Gastrocnemius medialis (tissue), 4 donors: ENCODE results near the gene TEP1.

Experiments
- CTCF ChIP-seq, 5 experiments: fragments of 450-650 bp in 3 of 5; fragments of 200-600 bp in 2 of 5; sonication (generic) in 2 of 5; IDR thresholded peaks in 4 of 5; conservative IDR thresholded peaks in 1 of 5; 1 replicate in 4 of 5; 2 replicates in 1 of 5; pipeline ENCODE4 v1.5.1; 2016 to 2019; ENCODE audit warnings: antibody characterized with exemption in 5 of 5, mild to moderate bottlenecking in 3 of 5, moderate library complexity in 3 of 5
- POLR2A ChIP-seq, 2 donors: fragments of 450-650 bp; IDR thresholded peaks; one replicate each; pipeline ENCODE4 v1.6.1; 2017; ENCODE audit warnings: antibody characterized with exemption in 2 of 2, mild to moderate bottlenecking in 2 of 2, moderate library complexity in 2 of 2

DNA sequence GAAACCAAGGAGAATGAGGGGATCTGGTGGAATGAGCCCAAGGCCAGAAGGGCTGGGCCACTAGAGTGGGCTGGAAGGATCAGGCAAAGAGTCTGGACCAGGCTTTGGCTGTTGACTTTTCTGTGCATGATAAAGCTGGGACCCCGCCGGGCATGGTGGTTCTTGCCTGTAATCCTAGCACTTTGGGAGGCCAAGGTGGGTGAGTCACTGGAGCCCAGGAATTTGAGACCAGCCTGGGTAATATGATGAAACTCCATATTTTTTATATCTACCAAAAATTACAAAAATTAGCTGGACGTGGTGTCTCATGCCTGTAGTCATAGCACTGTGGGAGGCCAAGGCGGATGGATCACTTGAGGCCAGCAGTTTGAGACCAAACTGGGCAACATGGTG, 23.1 kb upstream of the TEP1 start:
- no peak for TF ChIP-seq CTCF (IDR thresholded peaks at IDR 0.05 in 4 of 5, conservative IDR thresholded peaks at IDR 0.05 in 1 of 5)
- no peak for TF ChIP-seq POLR2A (IDR thresholded peaks at IDR 0.05)
